H9 (cell line): ENCODE results near the gene UBE2D2. TPM values are rescaled to one million over a fixed set of nuclear protein-coding genes. Genes with fewer than 3 reads are reported as not detected.

Experiments used
- DNase-seq: peaks from one replicate; pipeline ENCODE4 v3.0.0-alpha.2; 2017
- H2AFZ ChIP-seq: one replicate; pipeline ENCODE4 v1.6.1; 2013; ENCODE audit warnings: mild to moderate bottlenecking, low read length, control low read depth, moderate library complexity
- H2AK5ac ChIP-seq: 2 replicates; pipeline ENCODE4 v1.6.1; 2013; ENCODE audit warnings: low read length, control low read depth, mixed read lengths; ENCODE audit not compliant: insufficient read length
- H2BK120ac ChIP-seq: one replicate; pipeline ENCODE4 v1.6.1; 2013; ENCODE audit warnings: low read depth, mild to moderate bottlenecking, low read length, control low read depth, inconsistent platforms; ENCODE audit not compliant: poor library complexity, severe bottlenecking
- H2BK12ac ChIP-seq: 2 replicates; pipeline ENCODE4 v1.6.1; 2013; ENCODE audit warnings: low read length, control low read depth, mixed read lengths, low read depth; ENCODE audit not compliant: insufficient read length
- H2BK15ac ChIP-seq: 2 replicates; pipeline ENCODE4 v1.6.1; 2013; ENCODE audit warnings: low read depth, low read length, control low read depth
- H2BK20ac ChIP-seq: one replicate; pipeline ENCODE4 v1.6.1; 2013; ENCODE audit warnings: low read depth, mild to moderate bottlenecking, low read length, control low read depth, inconsistent platforms; ENCODE audit not compliant: poor library complexity, severe bottlenecking
- H2BK5ac ChIP-seq: 2 replicates; pipeline ENCODE4 v1.6.1; 2013; ENCODE audit warnings: low read length, control low read depth, mixed read lengths; ENCODE audit not compliant: insufficient read length
- H3K14ac ChIP-seq: 2 replicates; pipeline ENCODE4 v1.6.1; 2013; ENCODE audit warnings: low read length, control low read depth; ENCODE audit not compliant: insufficient read depth
- H3K18ac ChIP-seq: 2 replicates; pipeline ENCODE4 v1.6.1; 2013; ENCODE audit warnings: low read depth, mild to moderate bottlenecking, mixed read lengths, low read length, control low read depth; ENCODE audit not compliant: insufficient read length
- H3K23ac ChIP-seq: 2 replicates; pipeline ENCODE4 v1.6.1; 2013; ENCODE audit warnings: low read length, control low read depth, mixed read lengths, low read depth; ENCODE audit not compliant: insufficient read length
- H3K23me2 ChIP-seq: 2 replicates; pipeline ENCODE4 v1.6.1; 2013; ENCODE audit warnings: low read depth, mild to moderate bottlenecking, mixed read lengths, low read length, control low read depth; ENCODE audit not compliant: insufficient read length, poor library complexity, severe bottlenecking
- H3K27ac ChIP-seq: 2 replicates; pipeline ENCODE4 v1.5.1; 2013; ENCODE audit warnings: low read length, control low read depth, mixed read lengths, low read depth; ENCODE audit not compliant: insufficient read length
- H3K27me3 ChIP-seq: 2 replicates; pipeline ENCODE4 v1.6.1; 2013; ENCODE audit warnings: low read length, control low read depth, inconsistent platforms; ENCODE audit not compliant: insufficient read depth
- H3K4ac ChIP-seq: 2 replicates; pipeline ENCODE4 v1.6.1; 2013; ENCODE audit warnings: low read depth, mild to moderate bottlenecking, control low read depth, inconsistent platforms, low read length, moderate library complexity
- H3K4me1 ChIP-seq: 2 replicates; pipeline ENCODE4 v1.6.1; 2013; ENCODE audit warnings: low read length, control low read depth, inconsistent platforms; ENCODE audit not compliant: insufficient read depth
- H3K4me2 ChIP-seq: 2 replicates; pipeline ENCODE4 v1.6.1; 2013; ENCODE audit warnings: low read length, control low read depth, mixed read lengths; ENCODE audit not compliant: insufficient read length, insufficient read depth
- H3K56ac ChIP-seq: 2 replicates; pipeline ENCODE4 v1.6.1; 2013; ENCODE audit warnings: low read depth, mild to moderate bottlenecking, mixed read lengths, low read length, control low read depth; ENCODE audit not compliant: insufficient read length
- H3K79me1 ChIP-seq: 2 replicates; pipeline ENCODE4 v1.6.1; 2013; ENCODE audit warnings: low read depth, mild to moderate bottlenecking, moderate library complexity, low read length, control low read depth, inconsistent platforms; ENCODE audit not compliant: insufficient read depth, poor library complexity, severe bottlenecking
- H3K79me2 ChIP-seq: 2 replicates; pipeline ENCODE4 v1.6.1; 2013; ENCODE audit warnings: low read length, control low read depth, inconsistent platforms; ENCODE audit not compliant: insufficient read depth
- H3K9ac ChIP-seq: 2 replicates; pipeline ENCODE4 v1.6.1; 2013; ENCODE audit warnings: low read length, control low read depth, mixed read lengths; ENCODE audit not compliant: insufficient read length; ENCODE audit errors: extremely low read depth
- H3K9me3 ChIP-seq: one replicate; pipeline ENCODE4 v1.6.1; 2013; ENCODE audit warnings: low read depth, low read length, inconsistent platforms; ENCODE audit not compliant: control insufficient read depth
- H3T11ph ChIP-seq: one replicate; pipeline ENCODE4 v1.6.1; 2013; ENCODE audit warnings: mild to moderate bottlenecking, low read length, control low read depth, inconsistent platforms
- H4K20me1 ChIP-seq: one replicate; pipeline ENCODE4 v1.6.1; 2013; ENCODE audit not compliant: control insufficient read depth, insufficient read length, insufficient read depth
- H4K5ac ChIP-seq: 2 replicates; pipeline ENCODE4 v1.6.1; 2013; ENCODE audit warnings: low read depth, mild to moderate bottlenecking, mixed read lengths, low read length, control low read depth; ENCODE audit not compliant: insufficient read length
- H4K8ac ChIP-seq: replicated peaks from 2 replicates; pipeline ENCODE4 v1.6.1; 2013; ENCODE audit warnings: low read length, control low read depth, mixed read lengths, low read depth; ENCODE audit not compliant: insufficient read length
- H4K91ac ChIP-seq: 2 replicates; pipeline ENCODE4 v1.6.1; 2013; ENCODE audit warnings: low read depth, mild to moderate bottlenecking, moderate library complexity, mixed read lengths, low read length, control low read depth; ENCODE audit not compliant: insufficient read length
- H3K27ac Mint-ChIP-seq, 3 experiments: 2 replicates in 2 of 3; 3 replicates in 1 of 3; pipeline ENCODE4 v1.8.0; 2020 to 2021; ENCODE audit warnings: mixed read lengths in 3 of 3, mild to moderate bottlenecking in 1 of 3, moderate library complexity in 1 of 3
- H3K27me3 Mint-ChIP-seq: 2 replicates; pipeline ENCODE4 v1.8.0; 2021; ENCODE audit warnings: low read depth, mild to moderate bottlenecking, moderate library complexity, mixed read lengths
- H3K36me3 Mint-ChIP-seq, 3 experiments: 2 replicates in 2 of 3; 3 replicates in 1 of 3; pipeline ENCODE4 v1.8.0; 2020 to 2021; ENCODE audit warnings: low read depth in 3 of 3, mixed read lengths in 3 of 3; ENCODE audit not compliant: insufficient read depth in 1 of 3
- H3K4me1 Mint-ChIP-seq, 2 experiments: 2 replicates each; pipeline ENCODE4 v1.8.0; 2020; ENCODE audit warnings: mixed read lengths in 2 of 2
- H3K4me3 Mint-ChIP-seq, 2 experiments: 2 replicates in 1 of 2; 3 replicates in 1 of 2; pipeline ENCODE4 v1.8.0; 2020 to 2021; ENCODE audit warnings: mild to moderate bottlenecking in 2 of 2, mixed read lengths in 2 of 2, moderate library complexity in 1 of 2
- H3K9me3 Mint-ChIP-seq, 2 experiments: 2 replicates in 1 of 2; 3 replicates in 1 of 2; pipeline ENCODE4 v1.8.0; 2020; ENCODE audit warnings: mild to moderate bottlenecking in 2 of 2, mixed read lengths in 2 of 2, moderate library complexity in 1 of 2
- WGBS: extraction: QIAGEN DNeasy Blood & Tissue Kit; methylation state at CpG from one replicate; pipeline ENCODE4 v1.1.7; 2013; ENCODE audit warnings: missing lambda C conversion rate, low lambda C conversion rate, mixed read lengths; ENCODE audit not compliant: insufficient read length; ENCODE audit errors: extremely low coverage; 5-methylcytosine and 5-hydroxymethylcytosine counted together
- total RNA-seq: library from RNA; stranded (reverse); gene quantifications from 2 replicates; pipeline ENCODE4 v1.2.1, GENCODE V29; 2021
- TF ChIP-seq, protein P1 (sequence below): fragments of 200-600 bp; sonication (generic); conservative IDR thresholded peaks from 3 replicates; pipeline ENCODE4 v1.8.0; 2021; ENCODE audit warnings: antibody characterized with exemption, mild to moderate bottlenecking

The UBE2D2 gene
- total RNA-seq, 1 experiment from 2014 or later, result 236 TPM

DNA sequence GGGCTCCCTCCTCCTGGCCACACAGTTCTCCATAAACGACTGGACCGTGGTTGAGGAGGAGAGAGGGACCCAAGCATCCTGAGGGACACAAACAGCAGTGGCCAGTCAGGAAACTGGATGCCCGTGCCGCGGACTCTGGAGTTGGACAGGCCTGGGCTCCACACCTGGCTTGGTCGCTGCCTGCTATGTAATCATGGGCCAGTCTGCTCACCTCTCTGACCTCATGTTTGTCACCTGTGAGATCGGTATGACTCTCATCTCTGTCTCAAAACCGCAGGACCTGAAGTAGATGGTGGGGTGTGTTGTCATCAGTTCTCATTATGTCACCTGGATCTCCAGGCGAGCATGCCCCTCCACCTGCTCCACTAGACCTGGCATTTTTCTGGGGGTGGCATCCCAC lies 101.5 kb downstream of the UBE2D2 start:
- no peak overlapping the region; a peak in 1 of 7 replicates for H3K27ac Mint-ChIP-seq
- H3K27me3 Mint-ChIP-seq, result no peaks in the 10 kb centered on the region
- no peak overlapping the region for H2AFZ ChIP-seq
- H2BK20ac ChIP-seq, result no peak overlapping the region
- no peak overlapping the region for H2BK12ac ChIP-seq
- no peak overlapping the region for H2BK120ac ChIP-seq
- TF ChIP-seq, protein P1, sequence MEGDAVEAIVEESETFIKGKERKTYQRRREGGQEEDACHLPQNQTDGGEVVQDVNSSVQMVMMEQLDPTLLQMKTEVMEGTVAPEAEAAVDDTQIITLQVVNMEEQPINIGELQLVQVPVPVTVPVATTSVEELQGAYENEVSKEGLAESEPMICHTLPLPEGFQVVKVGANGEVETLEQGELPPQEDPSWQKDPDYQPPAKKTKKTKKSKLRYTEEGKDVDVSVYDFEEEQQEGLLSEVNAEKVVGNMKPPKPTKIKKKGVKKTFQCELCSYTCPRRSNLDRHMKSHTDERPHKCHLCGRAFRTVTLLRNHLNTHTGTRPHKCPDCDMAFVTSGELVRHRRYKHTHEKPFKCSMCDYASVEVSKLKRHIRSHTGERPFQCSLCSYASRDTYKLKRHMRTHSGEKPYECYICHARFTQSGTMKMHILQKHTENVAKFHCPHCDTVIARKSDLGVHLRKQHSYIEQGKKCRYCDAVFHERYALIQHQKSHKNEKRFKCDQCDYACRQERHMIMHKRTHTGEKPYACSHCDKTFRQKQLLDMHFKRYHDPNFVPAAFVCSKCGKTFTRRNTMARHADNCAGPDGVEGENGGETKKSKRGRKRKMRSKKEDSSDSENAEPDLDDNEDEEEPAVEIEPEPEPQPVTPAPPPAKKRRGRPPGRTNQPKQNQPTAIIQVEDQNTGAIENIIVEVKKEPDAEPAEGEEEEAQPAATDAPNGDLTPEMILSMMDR, result no peak
- no peak overlapping the region for H2AK5ac ChIP-seq
- no peak overlapping the region for H2BK5ac ChIP-seq
- H3K4me2 ChIP-seq, result no peak overlapping the region
- H3K23me2 ChIP-seq, result peaks cover 4% of the 10 kb centered on the region
- H3K27ac ChIP-seq, result no peak overlapping the region
- H3K23ac ChIP-seq, result no peak overlapping the region
- peaks cover 55% of the 10 kb centered on the region; the same call in 1 of the 2 replicates for H3K79me2 ChIP-seq
- no peak overlapping the region for H3T11ph ChIP-seq
- H3K36me3 Mint-ChIP-seq, result peaks cover 0 to 14% (median 0%) of the 10 kb centered on the region in 3 experiments; a peak in 3 of 7 replicates
- no peak overlapping the region for H2BK15ac ChIP-seq
- no peak overlapping the region for H4K91ac ChIP-seq
- no peak overlapping the region for H4K8ac ChIP-seq
- H3K4me3 Mint-ChIP-seq, result no peak overlapping the region
- H3K18ac ChIP-seq, result no peak overlapping the region
- no peak for DNase-seq
- H3K56ac ChIP-seq, result no peak overlapping the region
- no peaks in the 10 kb centered on the region for H3K9me3 Mint-ChIP-seq
- H3K4ac ChIP-seq, result no peak overlapping the region
- peaks cover 25% of the 10 kb centered on the region for H3K4me1 ChIP-seq
- H4K20me1 ChIP-seq, result no peaks in the 10 kb centered on the region
- peaks cover 8% of the 10 kb centered on the region for H3K79me1 ChIP-seq
- H3K9ac ChIP-seq, result no peak overlapping the region
- H3K27me3 ChIP-seq, result no peaks in the 10 kb centered on the region
- H3K4me1 Mint-ChIP-seq, result peaks cover 49 to 55% of the 10 kb centered on the region in 2 experiments
- H3K14ac ChIP-seq, result no peak overlapping the region
- WGBS, result no CpG with 5 or more reads among the region's 9 CpGs
- no peaks in the 10 kb centered on the region for H3K9me3 ChIP-seq
- H4K5ac ChIP-seq, result no peak overlapping the region
